ENCODE measurements around the gene FAM76B.
"Not testable (repeated sequence)": the region's sequence is repeated elsewhere in the genome, so short reads cannot be mapped to it uniquely, and the experiment has no call there.

FAM76B gene

GRCh38 chr11:95789506-95790122 is at the start of gene FAM76B:
Gene FAM76B, minus strand, starts transcription at chr11:95789782. Its CDS starts 304 bp downstream, at chr11:95789478.
- DNase-seq = peak; percentile 98 to 100 (median 100)

GRCh38 chr11:95835768-95836488 is 46.3 kb upstream of the FAM76B start:
- DNase-seq = peak; percentile 58 to 85 (median 61)

GRCh38 chr11:95835351-95835750 is 45.8 kb upstream of the FAM76B start:
- no peak for DNase-seq

GRCh38 chr11:95833378-95833777 is 43.8 kb upstream of the FAM76B start:
- no peak for DNase-seq

GRCh38 chr11:95832763-95833162 is 43.2 kb upstream of the FAM76B start:
- no peak for DNase-seq

GRCh38 chr11:95831198-95831883 is 41.8 kb upstream of the FAM76B start:
- DNase-seq = peak in 2 of 3 experiments; percentile 23 to 73

GRCh38 chr11:95829580-95830259 is 40.1 kb upstream of the FAM76B start:
- DNase-seq = no peak

GRCh38 chr11:95827696-95828095 is 38.1 kb upstream of the FAM76B start:
- DNase-seq = no peak

GRCh38 chr11:95821640-95822039 is 32.1 kb upstream of the FAM76B start:
- DNase-seq = no peak

- DNase-seq = no peak
Observed at GRCh38 chr11:95816037-95816436, 26.5 kb upstream of the FAM76B start.

GRCh38 chr11:95811052-95811451 is 21.5 kb upstream of the FAM76B start:
- DNase-seq = not testable (repeated sequence)

GRCh38 chr11:95806464-95806863 is 16.9 kb upstream of the FAM76B start:
- not testable (repeated sequence) for DNase-seq

GRCh38 chr11:95805869-95806268 is 16.3 kb upstream of the FAM76B start:
- no peak for DNase-seq

GRCh38 chr11:95803973-95804372 is 14.4 kb upstream of the FAM76B start:
- DNase-seq = no peak

GRCh38 chr11:95802806-95803205 is 13.2 kb upstream of the FAM76B start:
- DNase-seq = no peak

GRCh38 chr11:95800438-95800837 is 10.9 kb upstream of the FAM76B start:
- no peak for DNase-seq

- no peak for DNase-seq
Observed at GRCh38 chr11:95799546-95799945, 10.0 kb upstream of the FAM76B start.

- DNase-seq = peak in 1 of 3 experiments; percentile 39
Observed at GRCh38 chr11:95796501-95796900, 6.9 kb upstream of the FAM76B start.

- peak in 2 of 3 experiments; percentile 36 to 92 for DNase-seq
Observed at GRCh38 chr11:95795627-95796295, 6.2 kb upstream of the FAM76B start.

GRCh38 chr11:95794086-95794485 is 4.5 kb upstream of the FAM76B start:
- no peak for DNase-seq

GRCh38 chr11:95793116-95793515 is 3.5 kb upstream of the FAM76B start:
- no peak for DNase-seq

GRCh38 chr11:95792700-95793099 is 3.1 kb upstream of the FAM76B start:
- no peak for DNase-seq

- DNase-seq = peak in 1 of 3 experiments; percentile 27
Observed at GRCh38 chr11:95792200-95792599, 2.6 kb upstream of the FAM76B start.
